Epithelial cell of esophagus (primary cell): ENCODE measurements around the gene CSF3.

Experiments used
- DNase-seq: peaks from one replicate; pipeline ENCODE4 v3.0.0; 2010; ENCODE audit warnings: low read depth
- H3K4me3 ChIP-seq: 2 replicates; pipeline ENCODE4 v1.5.1; 2011; ENCODE audit warnings: mild to moderate bottlenecking, low read length, control low read depth
- CTCF ChIP-seq: IDR thresholded peaks from 2 replicates; pipeline ENCODE4 v1.5.1; 2011; ENCODE audit warnings: low read depth, mild to moderate bottlenecking, low read length, control low read depth, inconsistent platforms; ENCODE audit not compliant: insufficient read depth; ENCODE audit errors: missing control alignments

The CSF3 gene

GRCh38 chr17:40020146-40020545 is 4.9 kb downstream of the CSF3 start:
- TF ChIP-seq CTCF = no peak
- DNase-seq = no peak
- H3K4me3 ChIP-seq = no peak overlapping the region

- H3K4me3 ChIP-seq = no peak overlapping the region
- no peak for TF ChIP-seq CTCF
- peak; percentile 94 for DNase-seq
Measured at GRCh38 chr17:40021451-40021971, 6.3 kb downstream of the CSF3 start.

- H3K4me3 ChIP-seq = no peak overlapping the region
- no peak for DNase-seq
- TF ChIP-seq CTCF = no peak
Measured at GRCh38 chr17:40022497-40022896, 7.3 kb downstream of the CSF3 start.

GRCh38 chr17:40022961-40023541 is 7.8 kb downstream of the CSF3 start:
- no peak overlapping the region for H3K4me3 ChIP-seq
- no peak for DNase-seq
- no peak for TF ChIP-seq CTCF

GRCh38 chr17:40023590-40024292 is 8.5 kb downstream of the CSF3 start:
- DNase-seq = no peak
- no peak overlapping the region for H3K4me3 ChIP-seq
- no peak for TF ChIP-seq CTCF

GRCh38 chr17:40024901-40025300 is 9.7 kb downstream of the CSF3 start:
- H3K4me3 ChIP-seq = no peak overlapping the region
- peak; percentile 57 for DNase-seq
- no peak for TF ChIP-seq CTCF
